ENCODE measurements around the gene RIPOR2. TPM values are rescaled to one million over a fixed set of nuclear protein-coding genes. Genes with fewer than 3 reads are reported as not detected.

The RIPOR2 gene
- total and polyA plus RNA-seq, 2 experiments from 2014 or later: 9.5 to 22.5 TPM

GRCh38 chr6:24856246-24856599 lies 79.5 kb downstream of the RIPOR2 start:
- peaks cover 18% of the 10 kb centered on the region for H3K4me1 Mint-ChIP-seq
- no peak overlapping the region for H3K27ac ChIP-seq (ENCODE audit: low read depth)
- no peak overlapping the region for H2AFZ ChIP-seq
- H3K4me1 ChIP-seq (ENCODE audit: insufficient read depth): peaks cover 9% of the 10 kb centered on the region; the same call in 1 of the 2 replicates
- no peaks in the 10 kb centered on the region for H4K20me1 ChIP-seq (replicated peaks; ENCODE audit: insufficient read depth)
- H3K4me2 ChIP-seq: no peak overlapping the region
- H3K36me3 ChIP-seq (ENCODE audit: insufficient read depth): no peaks in the 10 kb centered on the region
- no peaks in the 10 kb centered on the region for H3K27me3 ChIP-seq (ENCODE audit: insufficient read depth)
- no peaks in the 10 kb centered on the region for H3K9me2 ChIP-seq (ENCODE audit: insufficient read depth)
- H3F3A ChIP-seq (replicated peaks; ENCODE audit: low read depth): no peaks in the 10 kb centered on the region
- no peaks in the 10 kb centered on the region for H3K9me3 Mint-ChIP-seq
- H3K4me3 Mint-ChIP-seq: no peak overlapping the region
- no peak overlapping the region; the same call in none of the 2 replicates for H3K27ac Mint-ChIP-seq
- ATAC-seq (no peak), DNase-seq (ENCODE audit: low spot score) (no peak)
- peaks cover 37% of the 10 kb centered on the region for H3K36me3 Mint-ChIP-seq (ENCODE audit: low read depth)
- H3K4me3 ChIP-seq: no peak overlapping the region
- no peaks in the 10 kb centered on the region for H3K79me2 ChIP-seq (replicated peaks; ENCODE audit: insufficient read depth)
- no peaks in the 10 kb centered on the region for H3K27me3 Mint-ChIP-seq (ENCODE audit: insufficient read depth, low read depth, poor library complexity)
- TF ChIP-seq CREB1 (CRISPR knock-in tag; IDR thresholded peaks at IDR 0.05; ENCODE audit: low read depth): no peak
- no peak for TF ChIP-seq ZNF462 (CRISPR knock-in tag; IDR thresholded peaks at IDR 0.05)
- TF ChIP-seq ZNF114 (CRISPR knock-in tag; IDR thresholded peaks at IDR 0.05): no peak
- no peak for TF ChIP-seq NANOG (IDR thresholded peaks at IDR 0.05; ENCODE audit: borderline replicate concordance)
- TF ChIP-seq JUNB (IDR thresholded peaks at IDR 0.05; ENCODE audit: unreplicated experiment): no peak
- no peak for TF ChIP-seq ETS1 (IDR thresholded peaks at IDR 0.05)
- no peak for TF ChIP-seq POLR2AphosphoS5 (IDR thresholded peaks at IDR 0.05; ENCODE audit: low read depth)
- TF ChIP-seq CTCF (conservative IDR thresholded peaks at IDR 0.05; ENCODE audit: low read depth in 2 of 2): no peak

Data from GM23338 (cell line).